ENCODE measurements around the gene PCDHGA1.

Gene PCDHGA1

DNA sequence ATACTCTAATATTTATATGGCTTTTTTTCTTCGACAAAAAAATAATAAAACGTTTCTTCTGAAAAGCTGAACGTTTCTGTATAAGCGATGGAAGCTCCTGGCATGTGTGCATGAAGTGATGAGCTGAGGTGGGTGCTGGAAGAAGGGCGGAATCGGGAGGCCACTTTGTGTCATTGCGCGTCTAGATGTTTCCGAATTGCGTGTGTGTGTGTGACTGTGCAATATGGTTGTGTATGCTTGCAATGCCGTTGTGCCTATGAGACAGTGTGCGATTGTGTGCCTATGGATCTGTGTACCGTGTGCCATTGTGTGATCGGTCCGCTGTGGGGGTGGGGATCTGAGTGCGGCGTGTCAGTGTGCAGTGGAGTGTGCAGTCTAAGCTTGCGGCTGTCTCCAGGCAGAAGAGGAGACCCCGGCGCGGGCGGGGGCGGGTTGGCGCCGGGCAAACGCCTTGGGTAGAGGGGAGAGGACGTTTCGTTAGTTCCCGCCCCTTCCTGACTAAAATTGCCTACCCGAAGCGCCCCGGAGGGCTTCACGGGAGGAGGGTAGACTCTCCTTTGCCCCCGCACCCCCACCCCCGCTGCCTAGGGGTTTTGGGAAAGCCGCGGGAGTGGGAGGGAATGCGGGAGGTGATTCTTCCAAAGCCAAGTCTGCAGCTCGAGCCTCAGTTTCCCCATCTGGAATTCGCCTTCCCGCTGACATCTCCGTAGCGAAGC, 182.8 kb downstream of the PCDHGA1 start:
- peak; percentile 46 for DNase-seq (ENCODE audit: low spot score)

DNA sequence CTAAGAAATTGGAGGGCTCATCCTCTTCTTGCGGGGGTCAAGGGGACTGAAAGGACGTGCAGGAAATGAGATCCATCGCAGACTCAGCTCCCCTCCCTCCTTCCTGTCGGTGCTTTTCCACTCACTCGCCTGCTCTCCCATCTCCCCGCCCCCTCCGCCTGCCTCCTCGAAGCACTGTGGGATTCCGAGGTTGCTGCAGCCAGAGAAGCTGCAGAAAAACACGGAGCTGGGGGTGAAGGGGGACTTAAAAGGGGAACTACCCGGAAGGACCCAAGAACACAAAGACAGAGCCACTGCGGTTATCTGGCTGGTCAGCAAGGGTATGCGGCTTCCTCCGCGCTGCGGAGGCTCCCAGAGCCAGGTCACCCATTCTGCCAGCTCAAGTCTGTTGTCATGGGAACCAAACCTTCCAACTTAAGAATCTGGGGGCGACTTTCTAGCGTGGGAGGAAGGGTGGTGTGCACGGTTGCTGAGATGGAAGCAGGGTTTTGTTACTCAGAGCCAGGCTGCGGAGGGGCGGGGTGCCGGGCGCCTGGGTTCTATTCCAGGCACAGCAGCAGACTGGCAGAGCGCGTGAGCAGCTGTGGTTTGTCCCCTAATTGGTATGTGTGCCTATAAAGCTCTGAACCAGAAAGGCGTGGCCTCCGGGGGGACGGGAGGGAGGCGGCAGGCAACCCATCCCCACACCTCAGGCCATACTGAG, 183.5 kb downstream of the PCDHGA1 start:
- peak; percentile 66 for DNase-seq (ENCODE audit: low spot score)

DNA sequence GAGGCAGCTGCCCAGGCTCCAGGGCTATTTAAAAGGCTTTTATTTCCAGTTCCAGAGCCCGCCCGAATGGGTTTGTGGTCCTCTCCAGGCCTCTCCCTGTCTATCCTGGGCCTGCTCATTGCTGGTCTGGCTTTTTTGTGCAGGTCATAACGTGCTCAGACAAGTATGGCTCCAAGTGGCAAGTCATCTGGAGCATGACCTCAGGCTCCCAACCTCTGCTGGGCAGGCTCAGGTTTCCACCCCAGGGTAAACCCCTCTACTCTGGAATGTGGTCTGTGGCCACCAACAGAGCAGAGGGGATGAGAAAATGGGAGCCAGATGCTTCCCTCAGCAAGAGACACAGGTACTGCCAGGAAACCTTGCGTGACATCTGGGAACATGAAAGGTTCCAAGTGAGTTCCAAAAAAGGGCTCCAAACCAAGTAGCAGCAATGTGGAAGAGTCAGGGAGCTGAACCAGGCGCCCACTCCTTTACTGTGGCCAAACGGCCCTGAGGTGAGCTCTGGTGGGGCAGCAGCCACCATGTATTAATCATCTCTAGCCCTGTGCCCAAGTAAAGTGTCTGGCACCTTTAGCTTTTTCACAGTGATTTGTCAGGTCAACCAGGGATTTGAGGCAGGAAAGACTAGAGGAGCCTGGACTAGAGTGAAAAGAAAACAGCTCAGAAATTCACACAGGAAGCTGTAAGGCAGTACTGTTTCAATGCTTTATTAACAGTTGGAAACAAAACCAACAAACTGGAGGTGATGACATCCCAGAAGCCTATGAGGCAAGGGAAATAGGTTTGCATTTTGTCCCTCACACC, 184.2 kb downstream of the PCDHGA1 start:
- DNase-seq (ENCODE audit: low spot score), result peak; percentile 76

DNA sequence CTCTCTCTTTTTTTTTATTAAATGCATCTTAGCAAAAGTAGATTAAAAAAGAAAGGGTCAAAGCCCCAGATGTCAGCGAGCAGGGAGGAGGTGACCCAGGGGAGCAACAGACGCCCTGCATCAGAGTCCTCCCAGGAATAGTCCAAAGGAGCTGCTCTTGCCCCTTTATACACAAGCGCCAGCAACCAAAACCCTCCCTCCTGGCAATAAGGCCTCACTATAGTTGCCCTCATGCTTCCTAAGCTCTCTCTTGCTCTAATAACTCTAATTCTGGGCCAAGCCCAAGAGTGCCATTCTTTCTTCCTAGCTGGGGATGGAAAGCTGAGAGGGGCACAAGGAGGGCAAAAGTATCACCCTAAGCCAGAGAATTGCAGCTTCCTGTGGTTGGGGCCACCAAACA, 184.8 kb downstream of the PCDHGA1 start:
- DNase-seq (ENCODE audit: low spot score), result no peak

DNA sequence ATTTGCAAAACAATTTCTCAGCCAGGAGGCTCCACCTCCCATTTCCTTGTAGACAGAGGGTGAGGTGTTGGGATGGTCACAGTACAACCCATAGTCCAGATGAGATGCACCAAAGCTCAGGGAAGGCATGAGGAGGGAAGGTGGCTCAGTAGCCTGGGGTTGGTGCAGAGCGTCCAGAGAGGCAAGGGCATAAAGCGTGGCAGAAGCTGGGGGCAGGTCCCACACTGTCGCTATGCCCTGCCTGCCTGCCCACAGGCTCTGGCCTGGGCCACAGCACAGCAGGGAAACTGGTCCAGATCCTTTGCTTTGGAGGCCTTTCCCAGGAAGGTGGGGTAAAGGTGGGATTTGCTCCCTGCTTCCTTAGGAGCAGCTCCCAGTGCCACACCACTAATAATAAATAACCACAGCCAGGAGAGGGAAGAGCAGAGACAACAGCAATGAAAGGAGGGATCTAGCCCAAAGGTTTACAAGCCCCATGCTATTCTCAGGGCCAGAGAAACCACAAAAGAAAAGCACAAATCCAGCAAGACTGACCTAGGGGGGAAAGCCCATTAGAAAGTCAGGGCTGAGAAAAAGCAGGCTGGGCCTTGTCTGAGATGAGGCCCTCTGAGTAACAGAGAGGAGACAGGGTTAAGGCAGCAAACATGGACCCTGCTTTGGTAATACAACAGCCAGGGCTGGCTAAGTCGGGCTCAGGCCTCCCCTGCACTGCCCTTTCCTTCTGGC, 185.8 kb downstream of the PCDHGA1 start:
- no peak for DNase-seq (ENCODE audit: low spot score)

DNA sequence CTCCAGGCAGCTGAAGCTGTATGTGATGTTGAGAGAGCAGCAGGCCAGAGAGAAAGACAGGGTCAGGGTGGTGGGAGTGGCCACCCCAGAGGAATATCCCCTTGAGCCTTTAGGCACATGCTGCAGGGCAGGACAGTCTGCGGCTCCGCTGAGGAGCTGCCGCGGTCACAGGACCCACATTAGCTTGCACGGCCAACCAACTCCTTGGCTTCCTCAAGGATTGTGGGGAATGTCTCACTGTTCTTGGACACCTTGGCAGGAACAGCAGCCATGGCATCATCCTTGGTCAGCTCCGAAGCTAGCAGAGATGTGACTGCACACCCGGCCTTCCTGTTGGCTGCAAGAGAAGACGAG, 186.3 kb downstream of the PCDHGA1 start:
- no peak for DNase-seq (ENCODE audit: low spot score)

DNA sequence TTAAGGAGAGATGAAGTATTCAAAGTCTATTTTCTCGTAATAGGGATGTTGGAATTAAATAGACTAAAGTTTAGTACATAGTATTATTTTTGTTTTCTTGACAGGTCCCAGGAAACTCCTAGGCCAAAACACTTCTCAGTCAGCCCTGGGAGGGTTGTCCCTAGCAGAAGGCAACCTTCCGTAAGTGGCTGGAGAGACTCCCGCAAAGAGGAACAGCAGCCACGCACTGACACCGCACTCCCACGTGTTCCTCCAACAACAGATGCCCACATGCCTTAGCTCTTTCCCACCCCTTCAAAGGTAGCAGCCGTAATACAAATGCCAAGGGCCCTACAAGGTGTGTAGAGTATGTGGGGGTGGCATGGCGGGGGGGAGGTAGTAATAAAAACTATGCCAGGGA, 187.0 kb downstream of the PCDHGA1 start:
- DNase-seq (ENCODE audit: low spot score), result no peak

DNA sequence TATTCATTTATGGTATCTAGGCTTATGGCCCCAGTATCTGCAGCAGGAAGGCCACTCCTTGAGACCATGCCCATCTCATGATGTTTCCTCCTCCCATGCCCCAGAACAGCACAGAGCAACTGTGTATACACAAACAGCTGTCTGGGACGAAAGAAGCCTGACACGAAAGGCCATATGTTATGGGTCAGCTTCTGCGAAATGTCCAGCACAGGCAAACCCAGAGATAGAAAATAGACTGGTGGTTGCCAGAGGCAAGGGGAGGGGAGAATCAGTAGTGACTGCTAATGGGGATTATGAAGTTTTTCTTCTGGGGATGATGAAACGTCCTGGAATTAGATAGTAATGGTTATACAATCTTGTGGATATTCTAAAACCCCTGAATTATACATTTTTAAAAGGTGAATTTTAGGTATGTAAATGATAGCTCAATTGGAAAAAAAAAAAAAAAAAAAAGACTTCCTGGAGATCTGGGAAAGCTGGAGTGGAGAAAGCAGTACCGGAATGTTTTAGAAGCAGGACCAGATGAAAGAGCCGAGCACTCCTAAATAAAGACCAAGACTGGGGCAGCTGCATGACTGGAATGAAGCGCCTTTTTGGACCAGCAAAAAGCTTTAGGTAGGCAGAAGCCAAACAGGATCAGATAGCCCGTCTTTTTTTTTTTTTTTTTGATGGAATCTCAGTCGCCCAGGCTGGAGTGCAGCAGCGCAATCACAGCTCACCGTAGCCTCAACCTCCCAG, 187.7 kb downstream of the PCDHGA1 start:
- no peak for DNase-seq (ENCODE audit: low spot score)

DNA sequence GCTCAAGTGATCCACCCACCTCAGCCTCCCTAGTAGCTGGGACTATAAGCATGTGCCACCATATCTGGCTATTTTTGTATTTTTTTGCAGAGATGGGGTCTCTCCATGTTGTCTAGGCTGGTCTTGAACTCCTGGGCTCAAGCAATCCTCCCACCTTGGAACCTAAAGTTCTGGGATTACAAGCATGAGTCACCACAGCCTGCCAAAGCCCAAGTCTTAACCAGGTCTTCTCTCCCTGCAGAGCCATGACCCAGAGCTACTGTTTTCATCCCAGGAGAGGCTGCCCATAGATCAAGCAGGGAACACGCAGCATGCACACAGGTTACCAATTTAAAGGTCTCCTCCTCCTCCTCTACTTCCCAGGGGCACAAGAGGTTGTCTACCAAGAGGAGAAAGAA, 188.3 kb downstream of the PCDHGA1 start:
- DNase-seq (ENCODE audit: low spot score), result no peak

DNA sequence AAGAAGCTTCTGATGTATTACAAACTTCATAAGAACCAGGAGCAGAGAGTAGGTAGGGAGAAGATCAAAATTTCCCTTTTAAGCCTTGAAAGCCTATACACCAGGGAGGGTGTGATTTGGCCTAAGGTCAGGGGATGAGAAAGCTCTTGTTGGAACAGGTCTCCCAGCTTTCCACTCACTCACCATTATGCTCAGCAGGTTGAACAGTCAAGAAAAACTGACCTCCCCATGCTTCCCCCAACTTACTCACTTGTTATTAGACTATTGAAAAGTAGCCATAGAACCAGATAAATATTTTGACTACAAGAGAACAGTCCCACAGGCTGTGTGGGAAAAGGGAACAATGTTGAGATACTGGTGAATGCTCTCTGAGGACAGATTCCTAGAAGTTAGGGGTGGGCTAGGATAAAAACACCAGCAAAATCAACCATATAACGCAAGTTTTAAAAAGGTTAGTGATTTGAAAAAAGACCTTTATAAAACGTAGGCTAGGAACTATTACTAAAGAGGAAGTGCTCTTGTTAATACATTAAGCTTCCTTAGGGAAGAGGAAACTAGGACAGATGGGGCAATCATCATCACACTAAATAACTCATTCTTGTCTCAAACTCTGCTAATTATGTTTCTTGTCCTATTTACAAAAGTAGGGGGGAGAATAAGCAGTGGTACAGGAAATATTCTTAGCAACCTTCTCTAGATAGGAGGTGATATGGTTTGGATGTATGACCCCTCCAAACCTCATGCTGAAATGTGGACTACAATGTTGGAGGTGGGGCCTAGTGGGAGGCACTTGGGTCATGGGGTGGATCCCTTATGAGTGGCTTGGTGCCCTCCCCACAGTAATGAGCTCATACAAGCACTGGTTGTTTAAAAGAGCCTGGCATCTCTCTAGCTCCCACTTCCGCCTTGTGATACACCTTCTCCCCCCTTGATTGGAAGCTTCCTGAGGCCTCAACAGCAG, 189.6 kb downstream of the PCDHGA1 start:
- DNase-seq (ENCODE audit: low spot score), result no peak

DNA sequence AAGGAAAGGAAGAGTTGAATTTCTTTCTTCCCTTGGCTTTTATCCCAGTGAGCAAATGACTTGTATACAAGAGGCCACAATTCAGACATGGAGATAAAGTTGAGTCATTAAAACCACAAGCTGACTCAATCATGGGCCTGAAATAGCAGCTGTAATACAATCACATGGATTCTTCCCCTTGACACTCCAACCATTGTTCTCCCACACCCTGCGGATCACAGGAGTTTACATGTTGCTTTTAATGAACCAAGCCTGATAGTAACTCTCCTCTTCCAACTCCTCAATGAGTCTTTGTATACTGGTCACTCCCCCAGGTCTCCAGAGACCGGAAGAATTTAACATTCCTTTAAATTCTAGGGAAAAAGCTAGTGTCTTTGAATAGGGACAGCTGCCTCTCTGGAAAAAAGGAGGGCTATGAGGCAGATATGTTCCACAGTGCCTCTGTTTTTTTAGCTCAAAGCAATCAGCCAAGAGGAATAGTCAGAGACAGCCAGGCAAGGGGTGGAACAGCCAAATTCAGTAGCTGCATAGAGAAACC, 191.0 kb downstream of the PCDHGA1 start:
- no peak for DNase-seq (ENCODE audit: low spot score)

DNA sequence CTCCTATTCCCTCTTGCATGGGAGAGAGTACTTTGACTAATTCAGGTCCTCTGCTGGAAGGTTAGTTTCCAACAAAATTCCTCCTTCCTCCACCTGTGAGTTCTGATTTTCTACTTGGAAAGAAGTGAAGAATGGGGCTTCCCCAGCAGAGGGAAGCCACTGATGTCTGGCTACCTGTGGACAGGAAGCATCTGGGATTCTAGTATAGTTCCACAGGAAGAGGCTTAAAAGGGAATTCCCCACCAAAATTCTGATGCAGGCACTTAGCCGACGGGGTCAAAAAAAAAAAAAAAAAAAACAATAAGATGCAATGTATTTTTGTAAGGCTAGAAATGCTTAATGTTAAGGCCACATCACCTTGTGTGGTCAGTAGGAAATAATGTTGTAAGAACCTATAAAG, 192.0 kb downstream of the PCDHGA1 start:
- no peak for DNase-seq (ENCODE audit: low spot score)

DNA sequence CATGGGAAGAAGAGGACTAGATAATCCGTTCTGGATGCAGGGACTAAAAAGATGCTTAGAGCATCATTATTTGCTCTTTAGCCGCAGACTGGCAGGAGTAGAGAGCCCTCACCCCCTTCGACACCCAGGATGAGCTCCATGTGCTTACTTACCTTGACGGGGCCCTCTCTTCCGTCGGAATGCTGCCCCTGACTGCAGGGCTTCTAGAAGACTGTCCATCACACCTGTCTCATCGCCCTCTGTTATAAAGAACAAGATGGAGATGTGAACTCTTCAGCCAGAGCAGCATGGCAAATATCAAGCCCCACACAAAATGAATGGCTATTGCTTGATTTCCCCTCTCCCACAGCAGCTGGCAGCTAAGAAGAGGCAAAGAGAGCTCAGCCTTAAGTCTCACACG, 193.7 kb downstream of the PCDHGA1 start:
- no peak for DNase-seq (ENCODE audit: low spot score)

DNA sequence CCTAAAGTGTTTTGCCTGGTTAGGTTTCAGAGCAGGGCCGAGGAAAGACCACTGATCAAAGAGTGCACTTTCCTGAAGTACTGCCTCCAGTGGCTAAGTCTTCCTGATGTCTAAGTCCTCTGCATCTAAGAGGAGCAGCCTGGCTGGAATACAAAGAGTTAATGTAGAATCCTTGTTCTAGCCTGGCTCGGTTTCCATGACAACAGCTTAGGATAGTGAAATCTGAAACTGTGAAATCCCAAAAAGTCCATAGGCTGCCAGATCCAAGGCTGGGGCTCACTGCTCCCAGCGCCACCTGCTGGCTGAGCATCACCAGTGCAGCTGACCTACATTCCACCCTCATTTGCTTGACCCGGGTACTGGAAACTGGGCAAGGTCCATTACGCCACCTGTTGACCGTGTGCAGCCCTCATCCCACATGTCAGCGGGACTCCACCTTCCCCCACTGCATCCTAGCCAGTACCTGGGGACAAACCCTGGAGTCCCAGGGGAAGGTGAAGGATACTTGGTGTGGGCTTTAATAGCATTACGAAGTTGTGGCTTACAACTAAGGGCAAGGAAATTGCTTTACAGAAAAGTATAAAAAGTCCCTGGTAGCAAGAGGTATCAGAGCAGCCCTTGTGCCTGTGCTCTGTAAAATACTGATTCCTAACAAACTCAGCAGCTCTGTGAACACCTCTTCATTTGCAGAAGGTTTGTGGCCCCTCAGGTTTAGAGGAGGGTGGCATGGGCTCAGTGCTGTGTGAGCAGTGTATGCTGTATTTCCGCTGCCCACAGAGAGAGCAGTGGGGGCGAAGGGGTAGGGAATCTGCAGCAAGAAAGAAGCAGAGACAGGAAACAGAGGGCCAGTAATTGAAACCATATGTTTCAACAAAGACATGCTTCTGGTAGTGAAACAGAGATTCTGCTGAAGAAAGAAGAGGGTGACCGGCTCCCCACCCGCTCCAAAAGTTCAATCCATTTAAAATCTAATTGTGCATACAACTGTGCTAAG, 194.6 kb downstream of the PCDHGA1 start:
- DNase-seq (ENCODE audit: low spot score), result peak; percentile 94

DNA sequence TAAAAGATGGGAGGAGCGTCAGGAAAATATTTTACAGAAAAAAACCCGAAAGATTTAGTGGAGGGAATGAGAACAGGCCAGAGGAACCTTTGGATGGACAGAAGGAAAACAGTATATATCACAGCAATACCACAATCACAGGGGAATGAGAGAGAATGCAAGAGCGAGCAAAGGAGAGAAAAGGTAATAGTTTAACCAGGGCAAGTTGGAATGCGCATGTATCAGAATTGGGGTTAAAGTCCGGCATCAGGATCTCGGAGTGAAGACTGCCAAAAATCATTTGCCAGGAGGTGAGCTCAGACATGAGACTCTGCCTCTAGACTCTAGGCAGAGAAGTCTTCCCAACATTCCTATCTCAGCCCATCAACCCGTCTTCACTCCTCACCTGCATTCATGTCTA, 195.3 kb downstream of the PCDHGA1 start:
- DNase-seq (ENCODE audit: low spot score), result no peak

DNA sequence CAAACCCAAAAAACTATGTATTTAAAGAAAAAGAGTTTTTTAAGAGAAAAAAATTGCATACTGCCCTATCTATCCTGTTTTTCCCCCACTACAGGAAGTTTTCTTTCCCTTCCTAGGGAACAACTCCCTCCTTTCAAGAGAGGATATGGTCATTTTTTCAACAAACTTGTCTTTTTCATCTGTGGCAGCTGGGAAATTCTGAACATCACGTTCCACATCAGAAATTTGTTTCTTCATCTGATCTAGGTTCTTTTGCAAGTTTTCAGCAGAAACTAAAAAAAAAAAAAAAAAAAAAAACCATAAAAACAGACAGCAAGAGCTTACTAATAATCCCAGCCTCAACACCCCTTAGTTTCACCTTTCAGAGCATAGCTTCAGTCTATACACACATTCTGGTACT, 197.1 kb downstream of the PCDHGA1 start:
- no peak for DNase-seq (ENCODE audit: low spot score)

DNA sequence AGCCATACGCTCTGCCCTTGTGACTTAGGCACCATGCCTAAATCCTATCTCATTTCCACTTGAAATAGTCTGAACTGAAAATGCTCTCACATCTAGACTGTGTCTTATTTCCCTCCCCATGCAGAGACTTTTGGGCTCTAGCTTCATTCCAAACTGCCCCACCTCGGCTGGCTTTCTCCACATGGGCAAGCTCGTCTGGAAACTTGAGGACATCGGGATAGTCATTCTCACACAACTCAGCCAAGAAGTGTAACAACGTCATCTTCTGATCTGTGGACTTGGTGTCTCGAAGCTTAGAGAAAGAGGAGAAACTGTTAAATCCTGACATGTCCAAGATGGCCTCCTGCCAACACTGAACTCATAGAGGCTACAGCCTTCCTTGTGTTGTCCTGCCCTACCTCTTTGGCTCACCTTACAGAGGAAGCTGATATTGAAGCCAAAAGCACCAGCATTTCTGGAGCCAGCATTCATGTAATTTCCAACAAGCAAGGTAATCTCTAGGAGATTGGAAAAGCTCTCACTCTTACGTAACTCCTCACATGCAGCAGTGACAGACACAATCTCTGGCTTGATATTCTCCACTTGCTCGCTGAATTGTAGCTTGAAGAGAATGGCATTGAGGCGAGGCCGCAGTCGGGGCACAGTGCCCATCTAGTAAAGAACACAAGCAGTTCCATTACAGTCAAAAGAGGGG, 198.1 kb downstream of the PCDHGA1 start:
- DNase-seq (ENCODE audit: low spot score), result no peak

DNA sequence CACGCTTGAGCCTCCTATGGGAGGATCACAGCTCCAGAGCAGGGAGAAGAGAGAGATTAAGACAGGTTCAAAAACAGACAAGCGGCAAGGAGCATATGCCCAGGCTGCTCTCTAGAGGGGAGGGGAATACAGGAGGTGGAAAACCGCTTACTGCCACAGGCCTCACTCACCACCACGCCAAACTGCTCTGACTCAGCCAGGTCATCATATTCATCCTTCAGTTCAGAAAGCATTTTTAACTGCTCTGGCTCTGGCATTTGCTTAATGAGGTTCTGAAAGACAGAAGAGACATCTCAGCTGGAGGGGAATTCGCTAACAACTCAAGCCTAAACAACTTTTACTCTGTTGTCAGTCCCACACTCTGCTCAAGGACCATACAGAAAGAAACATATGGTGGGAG, 198.7 kb downstream of the PCDHGA1 start:
- no peak for DNase-seq (ENCODE audit: low spot score)

Measured in iPS-NIHi11 (cell line).